Testis (tissue), 3 donors: ENCODE data around the gene AVPI1. TPM values are rescaled to one million over a fixed set of nuclear protein-coding genes. Genes with fewer than 3 reads are reported as not detected.
"Not testable (repeated sequence)": the region's sequence is repeated elsewhere in the genome, so short reads cannot be mapped to it uniquely, and the experiment has no call there.

Experiments used
- DNase-seq: peaks from one replicate; pipeline ENCODE4 v3.0.0-alpha.2; 2019
- H3K27ac ChIP-seq, 2 donors: fragments of 200-600 bp; sonication (generic); one replicate each; pipeline ENCODE4 v1.5.1; 2019
- H3K27me3 ChIP-seq: fragments of 200-600 bp; sonication (generic); one replicate; pipeline ENCODE4 v1.5.1; 2019
- H3K36me3 ChIP-seq: fragments of 200-600 bp; sonication (generic); one replicate; pipeline ENCODE4 v1.5.1; 2017; ENCODE audit warnings: low read depth; ENCODE audit errors: missing control alignments
- H3K4me1 ChIP-seq: fragments of 200-600 bp; sonication (generic); one replicate; pipeline ENCODE4 v1.5.1; 2019
- H3K4me3 ChIP-seq, 2 donors: fragments of 200-600 bp; sonication (generic); one replicate each; pipeline ENCODE4 v1.5.1; 2017 to 2019
- H3K9me3 ChIP-seq: fragments of 200-600 bp; sonication (generic); one replicate; pipeline ENCODE4 v1.5.1; 2017
- CTCF ChIP-seq, 3 experiments: fragments of 450-650 bp in 2 of 3; fragments of 200-600 bp in 1 of 3; sonication (generic) in 1 of 3; IDR thresholded peaks; one replicate each; pipeline ENCODE4 v1.5.1; 2016 to 2019; ENCODE audit warnings: antibody characterized with exemption in 3 of 3, mild to moderate bottlenecking in 2 of 3, moderate library complexity in 1 of 3
- POLR2A ChIP-seq: fragments of 450-650 bp; IDR thresholded peaks from one replicate; pipeline ENCODE4 v1.6.1; 2017; ENCODE audit warnings: antibody characterized with exemption, mild to moderate bottlenecking, moderate library complexity
- WGBS, 2 donors: methylation state at CpG; one replicate each; pipeline ENCODE4 v1.1.5; 2018; 5-methylcytosine and 5-hydroxymethylcytosine counted together
- intact Hi-C: fragments of 100-400 bp; cut with DNase I; formaldehyde crosslinking; loops from one replicate; pipeline ENCODE4 v1.15.1; 2023; ENCODE audit warnings: low total_unique reads
- polyA plus RNA-seq: library from polyadenylated mRNA; stranded (reverse); fragments of 350-450 nt; fragmentation: Illumina TruSeq; extraction: RNeasy Lipid Tissue Mini Kit (QIAGEN cat#74804); gene quantifications from one replicate; pipeline ENCODE4 v1.2.3, GENCODE V29; 2014; ENCODE audit warnings: low read depth, low replicate concordance; ENCODE audit not compliant: insufficient read depth
- total RNA-seq, 2 donors: library from RNA; depleted of rRNA; stranded (reverse); fragments of >200 nt; gene quantifications; one replicate each; pipeline ENCODE4 v1.2.3, GENCODE V29; 2016

Gene AVPI1
- total and polyA plus RNA-seq, 3 donors from 2014 or later: 23.0 to 28.3 (median 26.4) TPM

- H3K36me3 ChIP-seq: no peaks in the 10 kb centered on the region
- TF ChIP-seq POLR2A (no peak), CTCF (IDR thresholded peaks at IDR 0.05) (no peak)
- DNase-seq: no peak
- intact Hi-C loops: no loop called here
- no peaks in the 10 kb centered on the region for H3K27me3 ChIP-seq
- H3K4me3 ChIP-seq: no peak overlapping the region
- H3K4me1 ChIP-seq: no peaks in the 10 kb centered on the region
- 93 to 98% methylated on average over 4 of the region's 4 CpGs for WGBS, 2 donors
- no peaks in the 10 kb centered on the region for H3K9me3 ChIP-seq
- H3K27ac ChIP-seq: no peak overlapping the region
These were observed 42.1 kb downstream of the AVPI1 start for GRCh38 chr10:97644936-97645335.

- Histone ChIP-seq H3K4me3 (no peak overlapping the region), H3K9me3 (no peaks in the 10 kb centered on the region), H3K4me1 (no peaks in the 10 kb centered on the region), H3K27me3 (no peaks in the 10 kb centered on the region), H3K36me3 (no peaks in the 10 kb centered on the region), H3K27ac (no peak overlapping the region)
- no peak for TF ChIP-seq POLR2A
- no peak for TF ChIP-seq CTCF (IDR thresholded peaks at IDR 0.05)
- intact Hi-C loops: no loop called here
- no peak for DNase-seq
- WGBS, 2 donors: 93 to 95% methylated on average over 4 of the region's 4 CpGs
These were observed 43.5 kb downstream of the AVPI1 start for GRCh38 chr10:97643441-97643985.

- intact Hi-C loops, H3K4me1 ChIP-seq, H3K27ac ChIP-seq, H3K4me3 ChIP-seq, H3K27me3 ChIP-seq, DNase-seq, H3K36me3 ChIP-seq, H3K9me3 ChIP-seq: not testable (repeated sequence)
- 73 to 83% methylated on average over 13 of the region's 13 CpGs for WGBS, 2 donors
These were observed 44.4 kb downstream of the AVPI1 start for GRCh38 chr10:97642471-97643159.

GRCh38 chr10:97640868-97641811, 45.9 kb downstream of the AVPI1 start:
- no peaks in the 10 kb centered on the region for H3K9me3 ChIP-seq
- peak; percentile 46 for DNase-seq
- 1% methylated on average over 28 to 43 of the region's 67 CpGs for WGBS, 2 donors

More at GRCh38 chr10:97640868-97641811, 45.9 kb downstream of the AVPI1 start:
- no peaks in the 10 kb centered on the region for H3K27me3 ChIP-seq
- peak overlapping the region; percentile 74 to 79 for H3K4me3 ChIP-seq
- TF ChIP-seq POLR2A (no peak), CTCF (IDR thresholded peaks at IDR 0.05) (no peak)
- intact Hi-C loops: no loop called here
- no peaks in the 10 kb centered on the region for H3K36me3 ChIP-seq
- H3K4me1 ChIP-seq: no peaks in the 10 kb centered on the region
- H3K27ac ChIP-seq: peak overlapping the region; percentile 57 to 87
